Endodermal cell (in vitro differentiated cells): Measurements from ENCODE around the gene ERH. TPM values are rescaled to one million over a fixed set of nuclear protein-coding genes. Genes with fewer than 3 reads are reported as not detected.

Experiments
- DNase-seq: peaks from one replicate; pipeline ENCODE4 v3.0.0-alpha.2; 2017
- H3K27ac ChIP-seq: 2 replicates; pipeline ENCODE4 v1.5.1; 2013; ENCODE audit warnings: mild to moderate bottlenecking, low read depth, low read length, moderate library complexity
- H3K27me3 ChIP-seq: 2 replicates; pipeline ENCODE4 v1.6.1; 2013; ENCODE audit warnings: mild to moderate bottlenecking, low read length, moderate library complexity; ENCODE audit not compliant: insufficient read depth, control insufficient read depth, poor library complexity, severe bottlenecking
- H3K36me3 ChIP-seq: 2 replicates; pipeline ENCODE4 v1.7.0; 2013; ENCODE audit warnings: mild to moderate bottlenecking, low read length, moderate library complexity; ENCODE audit not compliant: control insufficient read depth, insufficient read depth
- H3K4me1 ChIP-seq: one replicate; pipeline ENCODE4 v1.7.0; 2013; ENCODE audit warnings: low read length; ENCODE audit not compliant: control insufficient read depth, insufficient read depth
- H3K4me3 ChIP-seq: 2 replicates; pipeline ENCODE4 v1.5.1; 2013; ENCODE audit warnings: mild to moderate bottlenecking, low read length, moderate library complexity
- H3K9ac ChIP-seq: 2 replicates; pipeline ENCODE4 v1.6.1; 2013; ENCODE audit warnings: mild to moderate bottlenecking, low read length, moderate library complexity; ENCODE audit not compliant: poor library complexity, severe bottlenecking; ENCODE audit errors: extremely low read depth
- H3K9me3 ChIP-seq: 2 replicates; pipeline ENCODE4 v1.6.1; 2013; ENCODE audit warnings: mild to moderate bottlenecking, low read length, moderate library complexity; ENCODE audit not compliant: control insufficient read depth
- H3K27ac Mint-ChIP-seq: 2 replicates; pipeline ENCODE4 v1.8.0; 2020; ENCODE audit warnings: mixed read lengths
- H3K27me3 Mint-ChIP-seq: 2 replicates; pipeline ENCODE4 v1.8.0; 2021; ENCODE audit warnings: mild to moderate bottlenecking, mixed read lengths; ENCODE audit not compliant: insufficient read depth
- H3K36me3 Mint-ChIP-seq: 2 replicates; pipeline ENCODE4 v1.8.0; 2020; ENCODE audit warnings: low read depth, mixed read lengths
- H3K4me1 Mint-ChIP-seq: 2 replicates; pipeline ENCODE4 v1.8.0; 2020; ENCODE audit warnings: mixed read lengths
- H3K4me3 Mint-ChIP-seq: 2 replicates; pipeline ENCODE4 v1.8.0; 2020; ENCODE audit warnings: mild to moderate bottlenecking, moderate library complexity, mixed read lengths
- H3K9me3 Mint-ChIP-seq: 2 replicates; pipeline ENCODE4 v1.8.0; 2020; ENCODE audit warnings: mild to moderate bottlenecking, mixed read lengths
- CTCF ChIP-seq: fragments of 200-600 bp; sonication (generic); conservative IDR thresholded peaks from 2 replicates; pipeline ENCODE4 v1.5.0; 2021; ENCODE audit warnings: antibody characterized with exemption, mild to moderate bottlenecking
- WGBS, 2 experiments: methylation state at CpG; one replicate each; pipeline versions ENCODE4 v1.1.5 to v1.1.7; 2013; ENCODE audit warnings: missing lambda C conversion rate in 2 of 2, mixed read lengths in 1 of 2; ENCODE audit not compliant: insufficient coverage in 1 of 2, insufficient read length in 1 of 2; 5-methylcytosine and 5-hydroxymethylcytosine counted together
- total RNA-seq, 2 donors: library from RNA; stranded (reverse); fragmentation: NEBNext Ultra II Directional in 1 of 2; extraction: Animal tissue kit (Norgen Biotek cat#: 25700) in 1 of 2; gene quantifications; 2 replicates in 1 of 2; 3 replicates in 1 of 2; pipeline ENCODE4 v1.2.1, GENCODE V29; 2021

ERH gene
- total RNA-seq, 2 donors from 2014 or later = 325 to 340 TPM

- Mint-ChIP-seq H3K9me3 (peaks cover 15% of the 10 kb centered on the region), H3K36me3 (peaks cover 36% of the 10 kb centered on the region), H3K4me1 (peaks cover 2% of the 10 kb centered on the region), H3K4me3 (no peak overlapping the region), H3K27ac (no peak overlapping the region), H3K27me3 (no peaks in the 10 kb centered on the region)
- no peak for DNase-seq
- H3K9me3 ChIP-seq = peaks cover 21% of the 10 kb centered on the region
- H3K4me3 ChIP-seq = no peak overlapping the region
- WGBS, 2 experiments = 91 to 94% methylated on average over 3 of the region's 3 CpGs
- peaks cover 26% of the 10 kb centered on the region for H3K36me3 ChIP-seq
- H3K27ac ChIP-seq = no peak overlapping the region
- H3K9ac ChIP-seq = no peak overlapping the region
- no peaks in the 10 kb centered on the region for H3K27me3 ChIP-seq
- TF ChIP-seq CTCF = no peak
- no peaks in the 10 kb centered on the region for H3K4me1 ChIP-seq
Measured at GRCh38 chr14:69372146-69372545, 26.0 kb downstream of the ERH start.

- Mint-ChIP-seq H3K27me3 (no peaks in the 10 kb centered on the region), H3K27ac (no peak overlapping the region), H3K4me1 (peaks cover 2% of the 10 kb centered on the region), H3K4me3 (no peak overlapping the region), H3K36me3 (peaks cover 16% of the 10 kb centered on the region), H3K9me3 (peaks cover 6% of the 10 kb centered on the region)
- peaks cover 6% of the 10 kb centered on the region for H3K36me3 ChIP-seq
- no peak overlapping the region for H3K4me3 ChIP-seq
- no peaks in the 10 kb centered on the region for H3K4me1 ChIP-seq
- H3K27me3 ChIP-seq = no peaks in the 10 kb centered on the region
- peaks cover 2% of the 10 kb centered on the region for H3K9me3 ChIP-seq
- no peak overlapping the region for H3K27ac ChIP-seq
- 80 to 81% methylated on average over 2 to 5 of the region's 5 CpGs for WGBS, 2 experiments
- H3K9ac ChIP-seq = no peak overlapping the region
- DNase-seq = no peak
- TF ChIP-seq CTCF = no peak
Measured at GRCh38 chr14:69370061-69370460, 28.0 kb downstream of the ERH start.

- H3K4me3 Mint-ChIP-seq = no peak overlapping the region
- Histone ChIP-seq H3K4me1 (no peaks in the 10 kb centered on the region), H3K9ac (no peak overlapping the region), H3K36me3 (no peaks in the 10 kb centered on the region), H3K27me3 (no peaks in the 10 kb centered on the region), H3K27ac (no peak overlapping the region), H3K9me3 (no peaks in the 10 kb centered on the region), H3K4me3 (no peak overlapping the region)
- H3K36me3 Mint-ChIP-seq = peaks cover 6% of the 10 kb centered on the region
- no peaks in the 10 kb centered on the region for H3K9me3 Mint-ChIP-seq
- DNase-seq = no peak
- no peak overlapping the region for H3K27ac Mint-ChIP-seq
- peaks cover 2% of the 10 kb centered on the region for H3K4me1 Mint-ChIP-seq
- H3K27me3 Mint-ChIP-seq = no peaks in the 10 kb centered on the region
- WGBS, 2 experiments = 88 to 91% methylated on average over 1 of the region's 1 CpG
- no peak for TF ChIP-seq CTCF
Measured at GRCh38 chr14:69368381-69368780, 29.7 kb downstream of the ERH start.
